DOHH2 (cell line): Measurements from ENCODE around the gene FSTL4.

ENCODE experiments used
- EZH2phosphoT487 ChIP-seq: fragments of 200-600 bp; sonication (generic); IDR thresholded peaks from 2 replicates; pipeline ENCODE4 v1.6.1; 2017; ENCODE audit warnings: borderline replicate concordance, mild to moderate bottlenecking, antibody characterized with exemption, low read length, moderate library complexity, mixed read lengths
- TF ChIP-seq, protein P1 (sequence below): fragments of 200-600 bp; sonication (generic); IDR thresholded peaks from one replicate; pipeline ENCODE4 v1.5.1; 2014; ENCODE audit warnings: antibody characterized with exemption, mild to moderate bottlenecking, low read depth, low read length; ENCODE audit not compliant: poor library complexity, severe bottlenecking

DNA sequence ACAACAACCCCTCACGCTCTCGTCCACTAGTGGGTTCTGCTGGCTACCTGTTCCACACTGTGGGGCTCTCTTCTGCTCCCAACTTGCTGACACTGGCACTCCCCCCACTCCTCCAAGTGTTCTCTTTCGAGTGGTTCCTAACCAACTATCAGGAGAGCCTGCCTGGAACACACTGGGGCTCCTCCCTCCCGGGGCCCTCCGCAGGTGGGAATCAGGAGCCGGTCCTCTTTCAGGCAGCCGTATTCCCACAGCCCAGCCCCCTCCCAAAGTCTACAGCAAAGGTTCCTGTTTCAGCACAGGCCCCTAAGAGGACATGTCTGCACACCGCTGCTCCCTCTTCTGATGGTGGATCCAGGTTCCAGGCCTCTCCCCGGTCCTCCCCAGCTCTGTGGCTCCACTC is 165.9 kb downstream of the FSTL4 start:
- TF ChIP-seq, protein P1, sequence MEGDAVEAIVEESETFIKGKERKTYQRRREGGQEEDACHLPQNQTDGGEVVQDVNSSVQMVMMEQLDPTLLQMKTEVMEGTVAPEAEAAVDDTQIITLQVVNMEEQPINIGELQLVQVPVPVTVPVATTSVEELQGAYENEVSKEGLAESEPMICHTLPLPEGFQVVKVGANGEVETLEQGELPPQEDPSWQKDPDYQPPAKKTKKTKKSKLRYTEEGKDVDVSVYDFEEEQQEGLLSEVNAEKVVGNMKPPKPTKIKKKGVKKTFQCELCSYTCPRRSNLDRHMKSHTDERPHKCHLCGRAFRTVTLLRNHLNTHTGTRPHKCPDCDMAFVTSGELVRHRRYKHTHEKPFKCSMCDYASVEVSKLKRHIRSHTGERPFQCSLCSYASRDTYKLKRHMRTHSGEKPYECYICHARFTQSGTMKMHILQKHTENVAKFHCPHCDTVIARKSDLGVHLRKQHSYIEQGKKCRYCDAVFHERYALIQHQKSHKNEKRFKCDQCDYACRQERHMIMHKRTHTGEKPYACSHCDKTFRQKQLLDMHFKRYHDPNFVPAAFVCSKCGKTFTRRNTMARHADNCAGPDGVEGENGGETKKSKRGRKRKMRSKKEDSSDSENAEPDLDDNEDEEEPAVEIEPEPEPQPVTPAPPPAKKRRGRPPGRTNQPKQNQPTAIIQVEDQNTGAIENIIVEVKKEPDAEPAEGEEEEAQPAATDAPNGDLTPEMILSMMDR: no peak
- no peak for TF ChIP-seq EZH2phosphoT487
